Central memory CD4-positive, alpha-beta T cell (primary cell): Measurements from ENCODE around the gene M1AP.
"Not testable (repeated sequence)": the region's sequence is repeated elsewhere in the genome, so short reads cannot be mapped to it uniquely, and the experiment has no call there.

Source experiments
- DNase-seq: peaks from one replicate; pipeline ENCODE4 v3.0.0; 2022

The M1AP gene

DNA sequence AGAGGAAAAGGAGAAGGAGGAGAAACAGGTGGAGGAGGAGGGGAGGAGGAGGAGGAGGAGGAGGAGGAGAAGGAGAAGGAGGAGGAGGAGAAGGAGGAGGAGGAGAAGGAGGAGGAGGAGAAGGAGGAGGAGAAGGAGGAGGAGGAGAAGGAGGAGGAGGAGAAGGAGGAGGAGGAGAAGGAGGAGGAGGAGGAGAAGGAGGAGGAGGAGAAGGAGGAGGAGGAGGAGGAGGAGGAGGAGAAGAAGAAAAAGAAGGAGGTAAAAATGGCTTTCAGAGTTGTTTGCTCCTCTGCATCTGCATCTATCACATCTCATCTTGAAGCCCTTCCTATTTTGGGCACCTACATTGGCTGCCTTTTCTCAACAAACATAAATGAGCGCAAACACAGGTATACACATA, 87.1 kb downstream of the M1AP start:
- not testable (repeated sequence) for DNase-seq

DNA sequence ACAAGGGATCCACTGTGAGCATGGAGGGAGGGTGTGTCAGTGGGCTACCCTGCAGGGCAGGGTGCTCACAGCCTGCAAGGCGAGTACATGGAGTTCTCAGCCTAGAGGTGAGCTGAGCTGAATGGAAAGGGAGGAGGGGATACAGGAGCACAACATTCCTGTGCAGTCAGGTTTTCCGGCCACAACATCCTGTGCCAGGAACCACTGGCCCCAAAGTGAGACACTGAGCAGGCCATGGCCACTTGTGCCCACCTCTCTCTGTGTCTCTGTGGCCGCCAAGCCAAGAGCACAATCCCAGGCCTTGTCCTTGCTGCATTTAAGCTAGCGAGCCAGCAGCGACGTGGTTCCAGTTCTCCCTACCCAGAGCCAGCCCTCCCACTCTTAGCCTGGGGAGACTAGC, 87.5 kb downstream of the M1AP start:
- DNase-seq: no peak

DNA sequence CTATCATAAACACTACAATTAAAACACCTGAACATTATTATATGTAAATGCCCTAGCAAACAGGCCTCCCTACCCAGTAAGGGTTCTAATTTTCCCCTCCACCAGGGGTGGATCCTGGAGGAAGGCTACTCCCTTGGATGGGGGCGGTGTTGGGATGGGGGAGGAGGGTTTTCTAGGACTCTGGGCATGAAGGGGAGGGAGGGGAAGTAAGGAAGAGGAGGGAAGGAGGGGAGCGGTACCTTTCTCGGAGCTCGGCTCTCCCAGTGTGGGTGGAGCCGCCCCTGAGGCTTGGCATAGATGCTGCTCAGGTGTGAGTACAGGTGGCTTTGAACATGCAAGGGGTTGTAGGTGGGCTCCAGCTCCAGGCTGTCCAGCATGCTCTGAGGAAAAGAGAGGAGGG, 88.2 kb downstream of the M1AP start:
- no peak for DNase-seq

DNA sequence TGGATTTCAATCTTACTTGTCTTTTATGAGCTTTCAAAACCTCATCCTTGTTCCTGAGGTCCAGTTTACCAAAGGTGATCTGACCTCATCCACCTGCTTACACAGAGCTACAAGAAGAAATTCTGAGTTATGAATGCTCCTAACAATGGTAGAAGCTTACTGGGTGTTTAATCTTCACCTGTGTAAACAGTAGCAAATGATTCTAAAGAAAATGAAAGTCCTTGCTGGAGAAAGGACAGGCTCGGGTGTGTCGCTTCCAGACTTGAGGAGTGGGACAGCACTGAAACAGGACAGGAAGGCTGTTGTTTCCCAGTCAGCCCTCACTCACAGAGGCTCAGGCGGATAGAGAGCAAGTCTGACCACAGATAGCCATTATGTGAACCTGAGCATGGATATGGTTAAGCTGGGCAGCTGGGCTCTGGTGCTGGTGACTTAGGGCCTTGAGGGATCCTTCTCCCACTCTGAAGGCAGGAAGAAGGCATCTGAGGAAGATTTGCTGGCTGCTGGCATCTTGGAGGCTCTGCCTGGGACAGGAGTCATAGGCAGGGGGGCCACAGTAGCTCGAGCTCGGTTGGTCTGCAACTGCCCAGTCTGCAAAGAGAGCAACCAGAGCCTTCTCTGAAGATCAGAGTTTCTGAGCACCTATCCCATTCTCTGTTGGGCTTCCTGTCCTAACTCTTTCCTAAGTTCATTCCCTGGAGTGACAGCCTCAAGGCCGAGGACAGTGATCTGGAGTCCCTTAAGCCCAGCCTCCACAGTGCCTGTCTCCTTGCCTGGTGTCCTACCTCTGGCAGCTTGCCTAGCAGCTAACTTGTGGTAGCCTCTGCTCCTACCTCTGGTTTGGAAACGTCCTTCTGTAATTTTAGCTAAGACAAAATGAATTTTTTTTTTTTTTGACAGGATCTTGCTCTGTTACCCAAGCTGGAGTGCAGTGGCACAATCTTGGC, 89.6 kb downstream of the M1AP start:
- no peak for DNase-seq

DNA sequence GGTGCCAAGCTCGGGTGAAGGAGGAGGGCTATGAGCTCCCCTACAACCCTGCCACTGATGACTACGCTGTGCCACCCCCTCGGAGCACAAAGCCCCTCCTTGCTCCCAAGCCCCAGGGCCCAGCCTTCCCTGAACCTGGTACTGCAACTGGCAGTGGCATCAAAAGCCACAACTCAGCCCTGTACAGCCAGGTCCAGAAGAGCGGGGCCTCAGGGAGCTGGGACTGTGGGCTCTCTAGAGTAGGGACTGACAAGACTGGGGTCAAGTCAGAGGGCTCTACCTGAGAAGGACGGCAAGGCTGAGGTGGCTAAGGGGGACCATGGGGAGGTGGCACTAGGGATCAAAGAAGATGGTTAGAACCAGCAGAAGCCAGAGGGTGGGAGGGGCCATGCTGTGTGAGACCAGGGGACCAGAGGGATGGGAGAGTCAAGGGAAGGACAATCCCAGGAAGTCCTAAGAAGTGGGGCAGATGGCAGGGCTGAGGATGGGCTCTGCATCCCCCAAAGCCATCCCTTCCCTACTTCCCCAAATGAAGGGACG, 91.2 kb downstream of the M1AP start:
- DNase-seq: no peak

DNA sequence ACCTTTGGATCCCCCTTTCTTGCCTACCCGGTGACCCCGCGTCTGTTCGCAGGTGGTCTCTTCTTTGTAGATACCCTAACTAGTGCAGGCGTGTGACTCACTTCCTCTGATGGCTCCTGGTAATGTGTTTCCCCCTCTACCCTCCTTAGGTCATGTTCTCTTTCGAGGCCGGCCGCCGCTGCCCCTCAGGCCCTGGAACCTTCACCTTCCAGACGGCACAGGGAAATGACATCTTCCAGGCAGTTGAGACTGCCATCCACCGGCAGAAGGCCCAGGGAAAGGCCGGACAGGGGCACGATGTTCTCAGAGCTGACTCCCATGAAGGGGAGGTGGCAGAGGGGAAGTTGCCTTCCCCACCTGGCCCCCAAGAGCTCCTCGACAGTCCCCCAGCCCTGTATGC, 92.0 kb downstream of the M1AP start:
- no peak for DNase-seq

DNA sequence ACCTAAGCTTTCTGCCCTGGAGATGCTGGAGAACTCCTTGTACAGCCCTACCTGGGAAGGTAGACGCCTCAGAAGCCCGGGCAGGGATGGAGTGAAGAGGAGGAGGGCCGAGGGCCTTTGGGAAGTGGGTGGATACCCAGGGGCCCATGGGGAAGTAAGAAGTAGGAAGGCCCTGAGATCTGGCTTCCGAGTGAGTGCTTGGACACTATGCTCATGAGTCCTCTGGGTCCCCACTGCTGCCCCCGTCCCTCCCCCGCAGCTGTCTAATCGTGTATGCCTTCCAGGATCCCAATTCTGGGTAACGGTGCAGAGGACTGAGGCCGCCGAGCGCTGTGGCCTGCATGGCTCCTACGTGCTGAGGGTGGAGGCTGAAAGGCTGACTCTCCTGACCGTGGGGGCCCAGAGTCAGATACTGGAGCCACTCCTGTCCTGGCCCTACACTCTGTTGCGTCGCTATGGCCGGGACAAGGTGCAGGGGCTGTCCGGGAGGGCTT, 92.5 kb downstream of the M1AP start:
- DNase-seq: no peak

DNA sequence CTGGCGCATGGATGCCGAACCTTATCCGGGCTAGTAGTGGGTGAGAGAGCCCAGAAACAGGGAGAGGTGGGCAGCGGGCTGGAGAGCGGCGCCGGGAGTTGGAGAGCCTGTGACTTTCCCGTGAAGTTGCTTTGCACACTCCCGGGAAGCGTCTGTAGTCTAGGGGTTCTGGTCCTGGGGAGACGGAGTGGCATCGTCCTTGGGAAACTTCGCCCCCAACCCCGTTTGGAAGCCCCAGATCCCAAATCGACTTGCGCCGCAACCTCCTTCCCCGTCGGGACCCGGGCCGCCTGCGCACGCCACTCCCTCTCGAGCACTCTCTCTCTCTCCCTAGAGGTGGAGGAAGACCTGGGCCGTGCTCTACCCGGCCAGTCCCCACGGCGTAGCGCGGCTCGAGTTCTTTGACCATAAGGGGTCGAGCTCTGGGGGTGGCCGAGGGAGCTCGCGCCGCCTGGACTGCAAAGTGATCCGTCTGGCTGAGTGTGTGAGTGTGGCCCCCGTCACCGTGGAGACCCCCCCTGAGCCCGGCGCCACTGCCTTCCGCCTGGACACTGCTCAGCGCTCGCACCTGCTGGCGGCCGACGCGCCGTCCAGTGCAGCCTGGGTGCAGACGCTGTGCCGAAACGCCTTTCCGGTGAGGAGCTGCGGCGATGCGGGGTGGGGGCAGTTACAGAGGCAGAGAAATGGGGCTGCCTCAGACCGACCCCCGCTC, 93.2 kb downstream of the M1AP start:
- DNase-seq: peak; percentile 38

DNA sequence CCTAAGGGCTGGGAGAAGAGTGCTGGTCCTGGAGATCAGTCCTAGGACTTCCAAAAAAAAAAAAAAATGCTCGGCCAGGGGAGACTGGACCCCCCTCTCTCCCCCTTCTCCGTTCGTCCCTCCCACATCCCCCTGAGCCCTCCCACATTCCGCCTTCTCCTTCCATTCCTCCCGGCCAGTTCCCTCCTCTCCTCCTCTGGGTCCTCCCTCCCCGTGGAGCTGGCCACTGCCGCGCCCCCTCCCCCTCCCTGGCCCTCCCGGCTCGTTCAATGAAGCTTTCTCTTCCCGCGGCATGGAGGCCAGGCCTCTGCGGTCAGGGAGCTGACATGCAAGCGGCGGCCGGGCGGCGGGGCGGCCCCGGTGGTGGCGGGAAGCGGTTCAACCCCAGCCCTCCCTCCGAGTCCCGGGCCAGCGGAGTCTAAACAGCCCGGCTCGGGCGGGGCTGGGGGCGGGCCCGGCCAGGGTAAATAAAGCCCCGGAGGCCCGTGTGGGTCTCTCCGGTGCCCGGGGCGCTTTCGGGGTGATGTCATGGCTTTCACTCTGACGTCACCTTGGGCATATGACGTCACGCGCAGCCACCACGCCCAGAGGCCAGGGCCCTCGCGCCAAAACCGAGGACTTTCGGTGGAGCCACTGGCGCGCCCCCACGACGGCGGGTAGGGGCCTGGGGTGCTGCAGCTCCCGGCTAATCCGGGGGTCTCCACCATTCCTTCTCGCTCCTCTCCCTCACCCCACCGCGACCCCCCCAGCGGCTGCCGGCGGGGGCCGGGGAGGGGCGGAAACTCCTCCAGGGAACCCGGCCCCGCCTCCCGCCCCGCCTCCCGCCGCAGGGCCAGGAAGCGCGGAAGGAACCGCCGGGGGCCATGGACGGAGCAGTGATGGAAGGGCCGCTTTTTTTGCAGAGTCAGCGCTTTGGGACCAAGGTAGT, 94.0 kb downstream of the M1AP start, which contains the start of the genes DOK1 and LOXL3:
Gene DOK1 (plus strand): TSS at position 829 of the 928 bp plus-strand sequence. CDS start 35 bp downstream, at position 864.
Gene LOXL3 (minus strand): TSS at position 51 of the 928 bp plus-strand sequence. CDS start 1,308 bp downstream, outside the sequence.
- peak; percentile 78 for DNase-seq

DNA sequence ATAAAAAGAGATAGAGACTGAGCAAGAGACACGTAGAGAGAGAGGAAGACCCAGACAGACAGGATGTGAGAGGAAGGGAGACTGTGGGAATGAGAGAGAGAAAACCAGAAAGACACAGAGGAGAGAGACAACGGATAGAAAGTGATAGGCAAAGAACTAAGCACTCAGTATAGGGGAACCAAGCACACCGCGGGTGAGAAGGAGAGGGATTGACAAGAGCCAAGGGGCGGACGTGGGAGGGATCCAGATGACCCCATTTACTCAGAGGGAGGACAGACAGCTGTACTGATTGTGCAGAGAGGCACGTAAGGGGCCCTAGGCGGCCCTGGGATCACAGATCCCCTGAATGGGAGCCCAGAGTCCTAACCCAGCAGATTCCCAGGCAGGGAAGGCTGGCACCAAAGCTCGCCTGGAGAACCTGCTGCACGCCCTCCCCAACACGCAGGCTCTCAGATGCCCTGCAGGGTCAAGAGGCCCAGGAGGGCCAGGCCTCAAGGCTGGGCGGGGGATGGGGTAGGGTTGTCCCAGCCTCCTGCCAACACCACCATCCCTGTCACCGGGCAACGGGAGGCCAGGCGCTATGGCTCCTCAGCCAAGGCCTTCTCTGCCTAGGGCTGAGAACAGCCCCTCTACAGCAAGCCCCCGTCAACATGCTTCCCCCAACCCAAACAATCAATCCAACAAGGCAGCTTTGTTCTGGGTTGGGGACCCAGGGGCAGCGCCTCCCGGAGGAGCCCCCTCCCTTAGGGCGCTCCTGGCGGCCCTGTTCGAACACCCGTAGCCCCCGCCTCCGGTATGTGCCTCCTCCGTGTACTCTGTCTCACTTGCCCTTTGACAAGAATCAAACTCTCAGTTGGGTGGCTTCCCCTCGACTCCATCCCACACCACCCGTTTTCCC, 95.0 kb downstream of the M1AP start:
- DNase-seq: no peak

DNA sequence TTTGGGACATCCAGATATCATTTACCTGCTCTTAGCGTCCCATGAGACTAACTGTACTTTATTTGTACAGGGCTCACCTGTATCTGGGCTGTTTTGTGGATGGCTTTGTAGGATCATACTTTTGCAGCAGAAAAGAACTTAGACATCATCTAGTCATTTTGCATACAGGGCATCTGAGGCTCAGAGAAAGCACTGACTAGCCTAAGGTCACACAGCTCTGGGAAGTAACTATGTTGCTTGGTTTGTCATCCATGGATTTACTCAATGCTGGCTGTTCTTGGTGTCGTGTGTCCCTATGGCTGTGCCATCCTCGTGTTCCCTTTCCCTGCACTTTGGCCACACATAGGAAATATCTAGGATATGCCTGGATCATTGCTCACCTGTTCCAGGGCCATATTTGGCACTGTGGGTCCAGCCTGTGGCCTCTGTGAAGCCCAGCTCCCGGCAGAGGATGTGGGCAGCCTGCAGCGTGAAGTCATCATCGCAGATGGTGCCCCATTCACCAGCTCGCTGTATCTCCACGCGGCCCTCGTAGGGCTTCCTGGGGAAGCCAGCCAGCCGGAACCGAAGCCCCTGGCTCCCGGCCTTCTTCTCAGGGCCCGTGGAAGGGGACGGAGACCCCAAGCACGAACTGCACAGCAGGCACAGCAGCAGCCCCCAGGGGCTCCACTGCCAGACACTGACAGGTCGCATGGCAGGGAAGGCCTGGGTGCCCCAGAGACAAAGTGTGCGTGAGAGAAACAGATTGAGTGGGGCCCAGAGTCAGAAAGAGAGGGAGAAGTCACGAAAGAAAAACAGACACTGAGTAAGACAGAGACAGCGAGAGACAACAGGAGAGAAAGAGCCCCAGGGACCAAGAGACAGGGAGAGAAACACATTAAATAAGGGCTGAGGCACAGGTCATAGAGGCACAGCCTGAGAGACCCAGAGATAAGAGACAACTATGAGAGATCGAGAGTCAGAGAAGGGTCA, 95.9 kb downstream of the M1AP start:
- DNase-seq: no peak

DNA sequence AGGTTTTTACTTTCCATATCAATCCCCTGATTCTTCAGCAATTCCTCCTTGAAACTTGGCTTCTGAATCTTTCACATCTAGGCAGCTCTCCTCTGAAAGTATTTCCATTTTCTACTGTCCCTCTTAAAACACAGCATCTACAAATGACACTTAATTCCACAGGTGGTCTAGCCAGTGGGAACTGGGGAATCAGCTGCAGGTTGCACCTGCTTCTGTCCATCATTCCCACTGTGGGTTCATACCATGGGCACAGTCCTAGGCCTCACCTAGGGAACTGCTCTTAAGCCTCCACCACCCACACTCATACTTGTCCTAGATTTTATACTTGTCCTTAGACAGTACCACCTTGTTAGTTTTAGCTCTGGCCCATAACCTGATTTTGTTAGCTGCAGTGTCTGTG, 96.6 kb downstream of the M1AP start:
- no peak for DNase-seq

DNA sequence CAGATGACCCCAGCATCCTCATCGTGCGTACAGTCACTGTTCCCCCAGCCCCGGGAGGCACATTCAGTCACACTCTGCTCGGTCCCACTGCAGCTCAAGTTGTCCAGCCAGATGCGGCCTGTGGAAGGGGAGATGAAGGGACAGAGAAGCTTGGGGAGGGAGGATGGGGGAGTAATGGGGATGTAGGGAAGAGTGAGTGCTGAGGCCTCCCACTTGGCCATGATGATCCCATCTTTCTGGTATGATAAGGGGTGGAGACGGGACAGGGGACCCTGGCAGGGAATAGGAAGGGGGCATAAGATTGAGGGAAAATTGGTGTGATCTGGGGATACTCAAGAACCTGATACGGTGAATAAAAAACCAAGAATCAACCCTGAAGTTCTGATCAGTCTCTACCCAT, 97.9 kb downstream of the M1AP start:
- no peak for DNase-seq

DNA sequence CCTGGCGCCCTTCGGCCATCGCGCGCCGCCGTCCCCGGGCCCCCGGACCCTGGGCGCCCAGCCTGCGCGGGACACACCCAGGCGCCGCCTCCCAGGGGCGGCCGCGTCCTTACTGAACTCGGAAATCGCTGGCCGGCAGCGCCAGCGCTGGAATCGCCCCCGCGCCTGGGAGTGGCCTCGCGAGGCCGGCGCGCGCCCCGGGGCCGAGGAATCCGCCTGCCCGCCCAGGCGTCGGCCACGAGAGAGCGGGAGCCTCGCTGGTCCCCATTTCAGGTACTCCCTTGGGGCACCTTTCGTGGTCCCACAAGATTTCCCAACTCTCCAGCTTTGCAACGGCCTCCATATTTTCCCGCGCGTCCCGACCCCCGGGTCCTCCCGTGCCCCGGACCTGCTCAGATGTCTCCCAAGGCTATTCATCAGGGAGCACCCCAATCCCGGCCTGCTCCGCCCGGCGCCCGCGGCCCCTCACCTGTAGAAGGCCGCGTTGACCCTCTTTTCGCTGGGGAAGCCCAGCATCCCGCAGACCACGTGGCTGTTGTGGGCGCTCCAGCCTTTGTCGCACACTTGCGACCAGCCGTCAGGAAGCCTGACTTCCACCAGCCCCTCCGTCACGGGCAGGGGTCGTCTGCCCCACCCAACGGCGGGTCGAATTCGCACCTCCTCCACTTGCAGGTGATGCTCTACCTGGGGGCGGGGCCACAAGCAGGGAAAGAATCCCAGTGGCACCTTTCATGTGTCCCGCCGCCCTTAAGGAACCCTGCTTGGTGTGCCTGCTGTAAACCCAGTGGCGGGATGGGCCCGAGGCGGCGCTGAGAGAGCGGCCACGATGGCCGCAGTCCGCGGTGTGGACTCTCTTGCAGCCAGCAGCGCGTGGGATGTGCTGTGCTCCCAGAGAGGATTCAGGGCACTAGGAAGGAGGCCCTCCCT, 99.0 kb downstream of the M1AP start:
- no peak for DNase-seq

DNA sequence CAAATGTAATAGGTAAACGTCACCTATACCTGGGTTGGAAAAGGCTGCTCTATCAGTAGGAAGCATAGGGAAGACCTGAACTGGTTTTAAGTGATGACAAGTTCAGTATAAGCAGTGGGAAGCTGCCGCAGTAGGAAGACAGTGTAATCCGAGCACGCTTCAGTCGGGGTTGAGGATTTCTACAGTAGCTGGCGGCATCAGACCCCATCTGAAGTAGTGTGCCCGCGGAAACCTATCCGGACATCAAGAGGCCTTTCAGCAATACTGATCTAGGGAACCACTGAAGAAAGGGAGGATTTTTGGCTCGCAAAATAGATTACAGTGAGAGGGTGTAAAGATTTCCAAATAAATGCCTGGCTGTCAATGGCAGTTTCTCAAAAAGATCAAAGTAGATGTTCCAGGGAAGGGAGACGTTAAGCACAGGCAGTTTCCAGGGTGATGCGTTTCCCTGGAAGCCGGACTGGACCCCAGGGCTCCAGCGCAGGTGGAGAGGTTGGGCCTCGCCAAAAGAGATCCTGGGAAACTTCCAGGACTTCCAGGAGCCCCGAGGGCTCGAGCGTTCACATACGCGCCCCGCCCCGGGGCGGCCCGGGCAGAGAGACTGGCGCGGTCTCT, 99.7 kb downstream of the M1AP start:
- no peak for DNase-seq

DNA sequence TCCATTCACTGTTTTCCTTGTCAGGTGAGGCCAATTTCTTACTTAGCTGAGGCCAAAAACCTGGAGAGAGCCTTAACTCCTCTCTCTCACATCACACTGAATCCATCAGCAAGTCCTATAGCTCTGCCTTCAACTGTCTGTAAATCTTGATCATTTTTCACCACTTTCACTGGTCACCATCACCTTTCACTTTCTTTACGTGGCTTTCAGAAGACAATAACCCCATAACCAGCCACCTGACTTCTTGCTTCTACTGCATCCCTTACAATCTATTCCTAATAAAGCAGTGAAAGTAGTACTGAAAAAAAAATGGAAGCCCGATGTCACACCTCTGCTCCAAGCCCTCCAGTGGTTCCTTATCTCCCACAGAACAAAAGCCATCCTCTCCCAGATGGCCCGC, 102.1 kb downstream of the M1AP start:
- no peak for DNase-seq

DNA sequence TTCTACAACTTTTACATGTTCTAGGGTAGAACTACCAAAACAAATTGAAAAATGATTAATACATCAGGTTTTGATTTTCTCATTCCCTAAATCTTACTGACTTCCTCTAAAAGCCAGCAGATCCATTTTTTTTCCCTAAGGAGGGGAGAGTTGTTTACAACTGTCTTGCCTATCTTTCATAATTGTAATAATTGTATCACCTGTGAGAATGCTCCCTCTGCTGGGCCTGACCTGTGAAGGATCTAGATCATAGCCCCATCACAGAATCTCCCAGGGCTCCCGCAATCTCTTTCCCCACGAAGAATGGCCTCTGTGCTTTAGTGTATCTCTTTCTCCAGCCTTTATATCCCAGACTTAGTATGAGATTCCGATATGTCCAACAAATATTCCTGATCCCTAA, 103.5 kb downstream of the M1AP start:
- DNase-seq: no peak

DNA sequence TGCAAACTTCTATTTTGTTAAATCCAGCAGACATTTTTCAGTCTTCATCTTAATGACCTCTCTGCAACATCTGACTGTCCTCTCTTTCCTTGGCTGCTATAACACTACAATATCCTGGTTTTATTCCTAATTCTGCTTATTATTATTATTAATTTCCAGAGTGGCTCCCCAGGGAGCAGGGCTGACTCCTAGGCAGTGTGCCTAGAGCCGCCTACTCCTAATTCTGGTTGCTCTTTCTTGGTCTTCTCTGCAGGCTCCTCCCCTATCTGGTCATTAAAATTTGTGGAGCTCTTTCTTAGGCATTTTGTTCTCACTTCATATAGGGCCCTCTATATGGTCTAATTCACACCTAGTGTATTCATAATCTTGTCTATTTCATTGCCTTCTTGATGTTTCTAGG, 105.2 kb downstream of the M1AP start:
- no peak for DNase-seq
